Neuronal stem cell (in vitro differentiated cells): ENCODE measurements around the gene TMPRSS5.
"Not testable (repeated sequence)": the region's sequence is repeated elsewhere in the genome, so short reads cannot be mapped to it uniquely, and the experiment has no call there.

Source experiments
- DNase-seq: peaks from one replicate; pipeline ENCODE4 v3.0.0-alpha.2; 2013; ENCODE audit warnings: low spot score
- H2AFZ ChIP-seq: one replicate; pipeline ENCODE4 v1.6.1; 2013; ENCODE audit warnings: mild to moderate bottlenecking, low read length, inconsistent platforms
- H2AK5ac ChIP-seq: 2 replicates; pipeline ENCODE4 v1.6.1; 2013; ENCODE audit warnings: low read depth, mild to moderate bottlenecking, inconsistent platforms, low read length, moderate library complexity, mixed read lengths
- H2BK120ac ChIP-seq: 2 replicates; pipeline ENCODE4 v1.6.1; 2013; ENCODE audit warnings: low read depth, mild to moderate bottlenecking, inconsistent platforms, low read length, moderate library complexity, mixed read lengths
- H2BK12ac ChIP-seq: one replicate; pipeline ENCODE4 v1.6.1; 2013; ENCODE audit warnings: low read length, inconsistent platforms
- H2BK15ac ChIP-seq: 2 replicates; pipeline ENCODE4 v1.6.1; 2013; ENCODE audit warnings: mild to moderate bottlenecking, low read length, inconsistent platforms, mixed read lengths
- H2BK5ac ChIP-seq: one replicate; pipeline ENCODE4 v1.6.1; 2013; ENCODE audit warnings: inconsistent platforms, mild to moderate bottlenecking, low read length, moderate library complexity
- H3K14ac ChIP-seq: one replicate; pipeline ENCODE4 v1.6.1; 2013; ENCODE audit warnings: low read length, inconsistent platforms
- H3K18ac ChIP-seq: 2 replicates; pipeline ENCODE4 v1.6.1; 2013; ENCODE audit warnings: low read length, inconsistent platforms
- H3K23ac ChIP-seq: 2 replicates; pipeline ENCODE4 v1.6.1; 2013; ENCODE audit warnings: low read depth, mild to moderate bottlenecking, mixed read lengths, low read length, inconsistent platforms; ENCODE audit not compliant: poor library complexity
- H3K27ac ChIP-seq: replicated peaks from 3 replicates; pipeline ENCODE4 v1.5.1; 2013; ENCODE audit warnings: low read length, inconsistent platforms
- H3K27me3 ChIP-seq, 3 experiments: 2 replicates each; pipeline ENCODE4 v1.6.1; 2013; ENCODE audit warnings: low read length in 3 of 3, mild to moderate bottlenecking in 2 of 3, inconsistent platforms in 1 of 3, low read depth in 1 of 3, mixed read lengths in 1 of 3, moderate library complexity in 1 of 3; ENCODE audit not compliant: control insufficient read depth in 3 of 3, insufficient read depth in 3 of 3
- H3K36me3 ChIP-seq, 2 donors: replicated peaks in 1 of 2; 2 replicates each; pipeline ENCODE4 v1.6.1; 2013; ENCODE audit warnings: low read length in 2 of 2; ENCODE audit not compliant: control insufficient read depth in 2 of 2, insufficient read depth in 2 of 2
- H3K4ac ChIP-seq: 2 replicates; pipeline ENCODE4 v1.6.1; 2013; ENCODE audit warnings: inconsistent platforms, mild to moderate bottlenecking, low read length, moderate library complexity
- H3K4me1 ChIP-seq, 2 donors: 1 replicate in 1 of 2; 2 replicates in 1 of 2; pipeline ENCODE4 v1.6.1; 2013; ENCODE audit warnings: low read length in 2 of 2, low read depth in 1 of 2; ENCODE audit not compliant: control insufficient read depth in 2 of 2, insufficient read depth in 1 of 2
- H3K4me2 ChIP-seq: one replicate; pipeline ENCODE4 v1.6.1; 2013; ENCODE audit warnings: mild to moderate bottlenecking, low read length, inconsistent platforms; ENCODE audit not compliant: insufficient read depth, poor library complexity, severe bottlenecking
- H3K4me3 ChIP-seq, 2 donors: 2 replicates each; pipeline ENCODE4 v1.5.1; 2013; ENCODE audit warnings: low read length in 2 of 2, mild to moderate bottlenecking in 2 of 2, inconsistent platforms in 1 of 2, moderate library complexity in 1 of 2
- H3K79me1 ChIP-seq: one replicate; pipeline ENCODE4 v1.6.1; 2013; ENCODE audit warnings: low read depth, mild to moderate bottlenecking, inconsistent platforms, low read length, moderate library complexity
- H3K9ac ChIP-seq: one replicate; pipeline ENCODE4 v1.6.1; 2013; ENCODE audit warnings: mild to moderate bottlenecking, low read depth, low read length, inconsistent platforms; ENCODE audit not compliant: poor library complexity
- H3K9me3 ChIP-seq, 2 donors: replicated peaks in 1 of 2; 2 replicates each; pipeline versions ENCODE3 to v1.6.1; 2013; ENCODE audit warnings: low read length in 2 of 2, mild to moderate bottlenecking in 2 of 2, inconsistent platforms in 1 of 2, low read depth in 1 of 2, mixed read lengths in 1 of 2, moderate library complexity in 1 of 2; ENCODE audit not compliant: control insufficient read depth in 2 of 2, insufficient read depth in 1 of 2
- H4K8ac ChIP-seq: one replicate; pipeline ENCODE4 v1.6.1; 2013; ENCODE audit warnings: low read depth, mild to moderate bottlenecking, inconsistent platforms, low read length, moderate library complexity
- H4K91ac ChIP-seq: one replicate; pipeline ENCODE4 v1.6.1; 2013; ENCODE audit warnings: low read length, low read depth, mild to moderate bottlenecking, inconsistent platforms; ENCODE audit not compliant: poor library complexity
- WGBS, 2 donors: extraction: QIAGEN DNeasy Blood & Tissue Kit; methylation state at CpG; one replicate each; pipeline ENCODE4 v1.1.7; 2013; ENCODE audit warnings: missing lambda C conversion rate in 2 of 2, mixed read lengths in 1 of 2; ENCODE audit not compliant: insufficient read length in 2 of 2, insufficient replicate concordance in 1 of 2; ENCODE audit errors: extremely low coverage in 2 of 2; 5-methylcytosine and 5-hydroxymethylcytosine counted together

The TMPRSS5 gene

GRCh38 chr11:113722221-113722620 lies 16.1 kb upstream of the TMPRSS5 start:
- no peak overlapping the region for H3K14ac ChIP-seq
- no peak overlapping the region for H3K9ac ChIP-seq
- no peak overlapping the region for H3K4me3 ChIP-seq
- no peak overlapping the region for H2BK12ac ChIP-seq
- peaks cover 0 to 4% of the 10 kb centered on the region in 2 donors for H3K36me3 ChIP-seq
- H2BK120ac ChIP-seq: no peak overlapping the region
- no peak for DNase-seq
- H3K79me1 ChIP-seq: no peaks in the 10 kb centered on the region
- no peak overlapping the region for H4K91ac ChIP-seq
- no CpG with 5 or more reads among the region's 4 CpGs for WGBS, 2 donors
- H3K4me1 ChIP-seq: peaks cover 0 to 4% of the 10 kb centered on the region in 2 donors
- H3K4ac ChIP-seq: no peak overlapping the region
- no peak overlapping the region for H3K18ac ChIP-seq
- H3K4me2 ChIP-seq: no peak overlapping the region
- H2BK5ac ChIP-seq: no peak overlapping the region
- H2AFZ ChIP-seq: no peak overlapping the region
- no peak overlapping the region for H3K23ac ChIP-seq
- no peak overlapping the region for H3K27ac ChIP-seq
- H4K8ac ChIP-seq: no peak overlapping the region
- H3K9me3 ChIP-seq: peaks cover 0 to 3% of the 10 kb centered on the region in 2 donors
- H3K27me3 ChIP-seq: no peaks in the 10 kb centered on the region
- no peak overlapping the region for H2BK15ac ChIP-seq
- no peak overlapping the region for H2AK5ac ChIP-seq

DNA sequence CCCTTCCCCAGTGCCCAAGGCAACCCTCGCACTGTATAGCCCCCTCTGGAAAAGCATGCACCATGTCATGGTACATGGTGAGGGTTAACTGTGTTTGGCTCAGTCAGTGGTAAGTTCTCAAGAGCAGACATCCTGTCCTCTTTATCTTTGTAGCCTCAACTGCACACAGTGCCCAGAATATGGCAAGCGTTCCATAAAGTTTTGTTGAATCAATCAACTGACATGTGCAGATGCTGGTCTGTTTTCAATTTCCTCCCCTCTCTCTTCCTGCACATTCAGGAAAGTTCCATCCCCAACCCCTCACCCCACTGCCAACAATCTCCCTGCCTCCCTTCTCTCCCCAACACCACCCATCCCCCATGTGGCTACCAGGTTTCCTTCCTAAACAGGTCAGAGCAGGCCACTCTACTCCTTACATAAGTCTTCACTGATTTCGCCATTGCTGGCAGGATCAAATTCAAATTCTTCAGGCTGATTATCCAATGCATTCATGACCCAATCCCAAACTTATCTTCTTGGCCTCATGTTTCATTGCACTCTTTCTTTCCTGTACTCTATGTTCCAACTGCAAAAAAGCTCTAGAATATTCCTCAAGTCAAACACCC lies 15.5 kb upstream of the TMPRSS5 start:
- no peaks in the 10 kb centered on the region for H3K27me3 ChIP-seq

DNA sequence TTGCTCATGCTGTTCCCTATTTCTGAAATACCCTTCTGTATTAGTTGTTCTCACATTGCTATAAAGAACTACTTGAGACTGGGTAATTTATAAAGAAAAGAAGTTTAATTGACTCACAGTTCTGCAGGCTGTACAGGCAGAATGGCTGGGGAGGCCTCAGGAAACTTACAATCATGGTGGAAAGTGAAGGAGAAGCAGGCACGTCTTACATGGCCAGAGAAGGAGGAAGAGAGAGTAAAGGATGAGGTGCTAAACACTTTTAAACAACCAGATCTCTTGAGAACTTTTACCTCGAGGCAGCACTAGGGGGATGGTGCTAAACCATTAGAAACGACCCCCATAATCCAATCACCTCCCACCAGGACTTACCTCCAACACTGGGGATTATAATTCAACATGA lies 14.4 kb upstream of the TMPRSS5 start:
- not testable (repeated sequence) for H3K4ac ChIP-seq, H4K91ac ChIP-seq, H2BK5ac ChIP-seq, DNase-seq, H3K14ac ChIP-seq, H3K18ac ChIP-seq, H3K27me3 ChIP-seq, H3K36me3 ChIP-seq, H3K4me2 ChIP-seq, H3K4me3 ChIP-seq, H3K9me3 ChIP-seq, H4K8ac ChIP-seq, H2BK15ac ChIP-seq, H3K23ac ChIP-seq, H2AFZ ChIP-seq, H3K79me1 ChIP-seq, H3K4me1 ChIP-seq, H3K27ac ChIP-seq, H2BK120ac ChIP-seq, H3K9ac ChIP-seq, H2AK5ac ChIP-seq, H2BK12ac ChIP-seq
- no CpG with 5 or more reads among the region's 3 CpGs for WGBS, 2 donors

More for the DNA sequence above, 15.5 kb upstream of the TMPRSS5 start:
- Histone ChIP-seq H3K79me1 (no peaks in the 10 kb centered on the region), H2AFZ (no peak overlapping the region), H3K14ac (no peak overlapping the region), H3K18ac (no peak overlapping the region), H3K9me3 (peaks cover 0 to 3% of the 10 kb centered on the region in 2 donors), H3K9ac (no peak overlapping the region), H4K91ac (no peak overlapping the region), H3K4me2 (no peak overlapping the region), H3K4me1 (peaks cover 0 to 4% of the 10 kb centered on the region in 2 donors), H2BK12ac (no peak overlapping the region), H3K4me3 (no peak overlapping the region), H2AK5ac (no peak overlapping the region), H3K27ac (no peak overlapping the region), H4K8ac (no peak overlapping the region), H3K23ac (no peak overlapping the region), H2BK15ac (no peak overlapping the region), H2BK5ac (no peak overlapping the region), H2BK120ac (no peak overlapping the region), H3K36me3 (peaks cover 0 to 4% of the 10 kb centered on the region in 2 donors), H3K4ac (no peak overlapping the region)
- no CpG with 5 or more reads among the region's 3 CpGs for WGBS, 2 donors
- no peak for DNase-seq

- WGBS, 2 donors: no CpG with 5 or more reads among the region's 2 CpGs
These were observed 9.9 kb upstream of the TMPRSS5 start for GRCh38 chr11:113715882-113716625.

More at GRCh38 chr11:113715882-113716625, 9.9 kb upstream of the TMPRSS5 start:
- H3K9ac ChIP-seq: no peak overlapping the region
- H4K8ac ChIP-seq: no peak overlapping the region
- H3K4me3 ChIP-seq: no peak overlapping the region
- no peak overlapping the region for H2BK12ac ChIP-seq
- H2AFZ ChIP-seq: no peak overlapping the region
- no peak overlapping the region for H2BK5ac ChIP-seq
- no peak for DNase-seq
- no peak overlapping the region for H2BK15ac ChIP-seq
- no peak overlapping the region for H4K91ac ChIP-seq
- H3K18ac ChIP-seq: no peak overlapping the region
- no peak overlapping the region for H3K23ac ChIP-seq
- H3K27ac ChIP-seq: no peak overlapping the region
- H2BK120ac ChIP-seq: no peak overlapping the region
- no peak overlapping the region for H3K14ac ChIP-seq
- H3K4ac ChIP-seq: no peak overlapping the region
- no peak overlapping the region for H3K4me2 ChIP-seq
- peaks cover 0 to 5% of the 10 kb centered on the region in 2 donors for H3K9me3 ChIP-seq
- H3K79me1 ChIP-seq: no peaks in the 10 kb centered on the region
- H3K27me3 ChIP-seq: no peaks in the 10 kb centered on the region
- no peak overlapping the region for H2AK5ac ChIP-seq
- peaks cover 0 to 12% of the 10 kb centered on the region in 2 donors for H3K36me3 ChIP-seq
- H3K4me1 ChIP-seq: no peaks in the 10 kb centered on the region
